ENCODE measurements around the gene MRPL18. TPM values are rescaled to one million over a fixed set of nuclear protein-coding genes. Genes with fewer than 3 reads are reported as not detected.

Gene MRPL18
- polyA plus RNA-seq, 1 donor (not counting 4 experiments of a cell fraction or from before 2014, with no cell fraction given), result 127 TPM

DNA sequence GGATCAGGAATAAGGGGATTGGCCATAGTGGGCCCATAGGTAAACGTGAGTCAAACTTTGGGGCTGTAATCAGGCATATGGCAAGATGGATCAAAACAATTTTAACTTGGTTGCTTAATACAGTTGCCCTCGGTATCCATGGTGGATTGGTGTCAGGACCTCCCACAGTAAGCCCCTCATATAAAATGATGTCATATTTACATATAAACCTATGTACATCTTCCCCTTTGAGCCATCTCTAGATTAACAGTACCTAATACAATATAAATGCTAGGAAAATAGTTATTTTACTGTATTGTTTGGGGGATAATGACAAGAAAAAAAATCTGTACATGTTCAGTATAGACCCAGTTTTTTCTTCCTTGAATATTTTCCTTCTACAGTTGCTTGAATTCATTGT is 35.9 kb upstream of the MRPL18 start:
- no peak overlapping the region for H3K4me2 ChIP-seq (ENCODE audit: control insufficient read depth, extremely low read depth, insufficient read depth, low read depth, low read length)
- H3K4me3 ChIP-seq (ENCODE audit: control insufficient read depth in 2 of 3, extremely low read depth in 1 of 3, insufficient read depth in 2 of 3, low read depth in 1 of 3, low read length in 3 of 3), result no peak overlapping the region
- no peaks in the 10 kb centered on the region for H3K9me1 ChIP-seq (ENCODE audit: control insufficient read depth, extremely low read depth, insufficient read depth, low read length)
- no peaks in the 10 kb centered on the region for H4K20me1 ChIP-seq (ENCODE audit: control insufficient read depth, extremely low read depth, insufficient read depth, low read length)
- H3K79me2 ChIP-seq (ENCODE audit: control insufficient read depth, insufficient read depth, low read length), result peaks cover 7% of the 10 kb centered on the region
- TF ChIP-seq, protein P1, sequence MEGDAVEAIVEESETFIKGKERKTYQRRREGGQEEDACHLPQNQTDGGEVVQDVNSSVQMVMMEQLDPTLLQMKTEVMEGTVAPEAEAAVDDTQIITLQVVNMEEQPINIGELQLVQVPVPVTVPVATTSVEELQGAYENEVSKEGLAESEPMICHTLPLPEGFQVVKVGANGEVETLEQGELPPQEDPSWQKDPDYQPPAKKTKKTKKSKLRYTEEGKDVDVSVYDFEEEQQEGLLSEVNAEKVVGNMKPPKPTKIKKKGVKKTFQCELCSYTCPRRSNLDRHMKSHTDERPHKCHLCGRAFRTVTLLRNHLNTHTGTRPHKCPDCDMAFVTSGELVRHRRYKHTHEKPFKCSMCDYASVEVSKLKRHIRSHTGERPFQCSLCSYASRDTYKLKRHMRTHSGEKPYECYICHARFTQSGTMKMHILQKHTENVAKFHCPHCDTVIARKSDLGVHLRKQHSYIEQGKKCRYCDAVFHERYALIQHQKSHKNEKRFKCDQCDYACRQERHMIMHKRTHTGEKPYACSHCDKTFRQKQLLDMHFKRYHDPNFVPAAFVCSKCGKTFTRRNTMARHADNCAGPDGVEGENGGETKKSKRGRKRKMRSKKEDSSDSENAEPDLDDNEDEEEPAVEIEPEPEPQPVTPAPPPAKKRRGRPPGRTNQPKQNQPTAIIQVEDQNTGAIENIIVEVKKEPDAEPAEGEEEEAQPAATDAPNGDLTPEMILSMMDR (optimal IDR thresholded peaks at IDR 0.05 in 1 of 3, IDR thresholded peaks at IDR 0.05 in 1 of 3, conservative IDR thresholded peaks at IDR 0.05 in 1 of 3; ENCODE audit: extremely low read depth in 1 of 3, insufficient read depth in 2 of 3, low read length in 3 of 3), result no peak
- TF ChIP-seq EZH2 (IDR thresholded peaks at IDR 0.05; ENCODE audit: low read length), result no peak
- H3K4me1 ChIP-seq (ENCODE audit: control insufficient read depth, extremely low read depth, insufficient read depth, low read length), result peaks cover 9% of the 10 kb centered on the region
- dilution Hi-C loops (cut with MboI; ENCODE audit: extremely low pct_ligation_motif_present, low sequenced_read_pairs), result no loop called here
- H2AFZ ChIP-seq (ENCODE audit: control insufficient read depth, low read length), result no peak overlapping the region
- H3K9me3 ChIP-seq (ENCODE audit: control insufficient read depth, low read depth, low read length), result no peaks in the 10 kb centered on the region
- no peak overlapping the region for H3K9ac ChIP-seq (ENCODE audit: control insufficient read depth, extremely low read depth, insufficient read depth, low read length)
- peaks cover 22 to 34% of the 10 kb centered on the region in 2 experiments for H3K36me3 ChIP-seq (ENCODE audit: control insufficient read depth in 2 of 2, extremely low read depth in 1 of 2, insufficient read depth in 2 of 2, low read length in 2 of 2)
- FAIRE-seq (no peak), DNase-seq (ENCODE audit: low read depth, low spot score) (no peak)
- H3K27ac ChIP-seq (ENCODE audit: control insufficient read depth, insufficient read depth, low read length), result no peak overlapping the region
- H3K27me3 ChIP-seq (ENCODE audit: control insufficient read depth, extremely low read depth, insufficient read depth, low read length), result no peaks in the 10 kb centered on the region

DNA sequence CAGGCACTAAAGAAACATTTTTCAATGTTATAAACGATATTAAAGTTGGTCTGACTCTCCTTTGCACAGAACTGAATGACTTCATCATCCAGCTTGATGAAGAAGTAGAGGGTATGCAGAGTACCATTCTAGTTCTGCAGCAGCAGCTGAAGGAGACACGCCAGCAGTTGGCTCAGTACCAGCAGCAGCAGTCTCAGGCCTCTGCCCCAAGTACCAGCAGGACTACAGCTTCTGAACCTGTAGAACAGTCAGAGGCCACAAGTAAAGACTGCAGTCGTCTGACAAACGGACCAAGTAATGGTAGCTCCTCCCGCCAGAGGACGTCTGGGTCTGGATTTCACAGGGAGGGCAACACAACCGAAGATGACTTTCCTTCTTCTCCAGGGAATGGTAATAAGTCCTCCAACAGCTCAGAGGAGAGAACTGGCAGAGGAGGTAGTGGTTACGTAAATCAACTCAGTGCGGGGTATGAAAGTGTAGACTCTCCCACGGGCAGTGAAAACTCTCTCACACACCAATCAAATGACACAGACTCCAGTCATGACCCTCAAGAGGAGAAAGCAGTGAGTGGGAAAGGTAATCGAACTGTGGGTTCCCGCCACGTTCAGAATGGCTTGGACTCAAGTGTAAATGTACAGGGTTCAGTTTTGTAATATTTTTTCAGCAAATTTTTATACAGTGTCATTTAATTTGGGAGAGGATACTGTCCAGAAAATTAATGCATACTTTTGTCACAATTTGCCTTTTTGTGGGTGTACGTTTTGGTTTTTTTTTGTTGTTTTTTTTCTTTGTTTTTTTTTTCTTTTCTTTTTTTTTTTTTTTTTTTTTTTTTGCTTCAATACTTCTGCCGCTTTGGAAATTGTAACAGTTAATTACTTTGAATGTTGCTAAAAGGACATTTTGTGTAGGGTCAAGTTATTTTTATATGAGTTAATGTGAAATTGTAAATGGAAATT is 35.0 kb upstream of the MRPL18 start:
- dilution Hi-C loops (cut with MboI; ENCODE audit: extremely low pct_ligation_motif_present, low sequenced_read_pairs), result no loop called here
- peaks cover 19 to 34% of the 10 kb centered on the region in 2 experiments for H3K36me3 ChIP-seq (ENCODE audit: control insufficient read depth in 2 of 2, extremely low read depth in 1 of 2, insufficient read depth in 2 of 2, low read length in 2 of 2)
- no peaks in the 10 kb centered on the region for H3K9me1 ChIP-seq (ENCODE audit: control insufficient read depth, extremely low read depth, insufficient read depth, low read length)
- DNase-seq (ENCODE audit: low read depth, low spot score) (no peak), FAIRE-seq (no peak)
- no peak overlapping the region for H3K4me2 ChIP-seq (ENCODE audit: control insufficient read depth, extremely low read depth, insufficient read depth, low read depth, low read length)
- H3K27me3 ChIP-seq (ENCODE audit: control insufficient read depth, extremely low read depth, insufficient read depth, low read length), result no peaks in the 10 kb centered on the region
- H4K20me1 ChIP-seq (ENCODE audit: control insufficient read depth, extremely low read depth, insufficient read depth, low read length), result no peaks in the 10 kb centered on the region
- H3K9me3 ChIP-seq (ENCODE audit: control insufficient read depth, low read depth, low read length), result no peaks in the 10 kb centered on the region
- no peak overlapping the region for H3K27ac ChIP-seq (ENCODE audit: control insufficient read depth, insufficient read depth, low read length)
- H3K4me3 ChIP-seq (ENCODE audit: control insufficient read depth in 2 of 3, extremely low read depth in 1 of 3, insufficient read depth in 2 of 3, low read depth in 1 of 3, low read length in 3 of 3), result no peak overlapping the region
- H3K79me2 ChIP-seq (ENCODE audit: control insufficient read depth, insufficient read depth, low read length), result peaks cover 6% of the 10 kb centered on the region
- no peak for TF ChIP-seq EZH2 (IDR thresholded peaks at IDR 0.05; ENCODE audit: low read length)
- TF ChIP-seq, protein P1 (optimal IDR thresholded peaks at IDR 0.05 in 1 of 3, IDR thresholded peaks at IDR 0.05 in 1 of 3, conservative IDR thresholded peaks at IDR 0.05 in 1 of 3; ENCODE audit: extremely low read depth in 1 of 3, insufficient read depth in 2 of 3, low read length in 3 of 3), result no peak
- no peak overlapping the region for H3K9ac ChIP-seq (ENCODE audit: control insufficient read depth, extremely low read depth, insufficient read depth, low read length)
- H2AFZ ChIP-seq (ENCODE audit: control insufficient read depth, low read length), result no peak overlapping the region
- peaks cover 9% of the 10 kb centered on the region for H3K4me1 ChIP-seq (ENCODE audit: control insufficient read depth, extremely low read depth, insufficient read depth, low read length)
